Kidney (tissue), 14 donors: ENCODE results near the gene UGT1A10. TPM values are rescaled to one million over a fixed set of nuclear protein-coding genes. Genes with fewer than 3 reads are reported as not detected.
A peak's percentile ranks its signal among the peaks of the same experiment; 100 is the strongest.

ENCODE experiments used
- DNase-seq, 5 donors: peaks; one replicate each; pipeline ENCODE4 v3.0.0-alpha.2; 2013 to 2020
- FAIRE-seq: peaks from 2 replicates; lab custom pipeline; 2012; peaks lifted over from hg19 to GRCh38; lab: Jason Lieb, UNC
- H3K27ac ChIP-seq, 2 donors: one replicate each; pipeline ENCODE4 v1.7.0; 2013; ENCODE audit warnings: low read depth in 2 of 2, low read length in 2 of 2, inconsistent platforms in 1 of 2
- H3K27me3 ChIP-seq: one replicate; pipeline ENCODE4 v1.7.1; 2013; ENCODE audit warnings: low read length, inconsistent platforms; ENCODE audit not compliant: control insufficient read depth, insufficient read depth
- H3K36me3 ChIP-seq, 3 donors: one replicate each; pipeline versions ENCODE4 v1.7.0 to v1.7.1; 2013; ENCODE audit warnings: low read length in 3 of 3, control low read depth in 1 of 3, inconsistent platforms in 1 of 3; ENCODE audit not compliant: insufficient read depth in 3 of 3, control insufficient read depth in 2 of 3
- H3K4me1 ChIP-seq, 3 donors: one replicate each; pipeline versions ENCODE4 v1.7.0 to v1.7.1; 2013; ENCODE audit warnings: low read length in 3 of 3, inconsistent platforms in 1 of 3, low read depth in 1 of 3; ENCODE audit not compliant: control insufficient read depth in 2 of 3, insufficient read depth in 2 of 3
- H3K4me3 ChIP-seq, 3 donors: one replicate each; pipeline versions ENCODE4 v1.7.0 to v1.8.1; 2013; ENCODE audit warnings: low read length in 3 of 3, control low read depth in 1 of 3, inconsistent platforms in 1 of 3
- H3K9ac ChIP-seq, 3 donors: one replicate each; pipeline versions ENCODE4 v1.7.0 to v1.7.1; 2013; ENCODE audit warnings: low read length in 3 of 3, control low read depth in 1 of 3, inconsistent platforms in 1 of 3
- H3K9me3 ChIP-seq, 3 donors: one replicate each; pipeline versions ENCODE4 v1.7.0 to v1.7.1; 2013; ENCODE audit warnings: low read length in 3 of 3, control low read depth in 1 of 3, inconsistent platforms in 1 of 3; ENCODE audit not compliant: control insufficient read depth in 2 of 3, insufficient read depth in 1 of 3
- intact Hi-C: fragments of 100-400 bp; cut with DNase I; formaldehyde crosslinking; loops from one replicate; pipeline ENCODE4 v1.11.1; 2022
- polyA plus RNA-seq: library from polyadenylated mRNA; stranded (reverse); fragments of 350-450 nt; fragmentation: Illumina TruSeq; extraction: RNeasy Lipid Tissue Mini Kit (QIAGEN cat#74804); gene quantifications from one replicate; pipeline ENCODE4 v1.2.3, GENCODE V29; 2014; ENCODE audit warnings: low read depth, low replicate concordance; ENCODE audit not compliant: insufficient read depth
- total RNA-seq: library from RNA; stranded (reverse); fragmentation: NEBNext Ultra II Directional; extraction: Animal tissue kit (Norgen Biotek cat#: 25700); gene quantifications from one replicate; pipeline ENCODE4 v1.2.1, GENCODE V29; 2021
- TF ChIP-seq, protein P1 (sequence below): IDR thresholded peaks from 3 replicates; pipeline ENCODE4 v1.5.1; 2012; ENCODE audit warnings: mild to moderate bottlenecking, moderate library complexity, borderline replicate concordance; ENCODE audit not compliant: insufficient read depth; ENCODE audit errors: extremely low read depth
- donor health status: control.
- donor health status: control.
- donor health status: control.
- donor health status: control.
- donor health status: control.
- donor health status: DM: yes; HTN: yes; CAD: no.
- donor health status: Normal renal cell carcinoma (clear cell type).

Gene UGT1A10
- total and polyA plus RNA-seq, 2 donors from 2014 or later, result 6.6 TPM; not detected in 1

DNA sequence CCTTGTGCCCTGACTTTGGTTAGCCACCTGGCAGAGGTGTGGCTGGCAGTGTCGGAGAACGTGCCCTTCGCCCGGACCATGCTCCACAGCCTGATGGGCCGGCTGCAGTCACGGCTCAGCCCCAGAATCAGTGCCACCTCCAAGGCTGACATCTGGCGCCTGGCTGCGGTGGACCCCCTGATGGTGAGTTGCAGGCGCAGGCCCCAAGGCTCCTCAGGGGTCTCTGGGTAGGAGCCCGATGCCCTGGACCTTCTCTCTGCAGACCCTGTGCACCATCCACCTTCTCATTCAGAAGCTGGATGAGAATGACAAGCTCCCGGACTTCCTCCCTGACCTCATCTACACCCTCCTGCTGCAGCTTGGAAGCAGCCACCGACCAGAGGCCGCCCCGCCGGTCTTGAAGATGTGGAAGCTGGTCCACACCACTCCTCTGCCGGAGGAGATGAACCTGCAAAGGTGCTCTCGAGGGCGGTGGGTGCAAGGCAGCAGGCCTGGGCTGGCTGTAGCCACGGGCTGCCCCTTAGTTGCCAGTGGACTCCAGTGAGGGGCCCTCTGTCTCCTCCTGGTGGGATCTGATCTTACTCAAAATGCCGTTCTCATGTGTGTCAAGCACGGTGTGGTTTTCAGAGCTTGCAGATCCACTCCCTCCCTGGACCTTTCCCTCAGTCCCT lies 186.0 kb downstream of the UGT1A10 start:
- TF ChIP-seq, protein P1, sequence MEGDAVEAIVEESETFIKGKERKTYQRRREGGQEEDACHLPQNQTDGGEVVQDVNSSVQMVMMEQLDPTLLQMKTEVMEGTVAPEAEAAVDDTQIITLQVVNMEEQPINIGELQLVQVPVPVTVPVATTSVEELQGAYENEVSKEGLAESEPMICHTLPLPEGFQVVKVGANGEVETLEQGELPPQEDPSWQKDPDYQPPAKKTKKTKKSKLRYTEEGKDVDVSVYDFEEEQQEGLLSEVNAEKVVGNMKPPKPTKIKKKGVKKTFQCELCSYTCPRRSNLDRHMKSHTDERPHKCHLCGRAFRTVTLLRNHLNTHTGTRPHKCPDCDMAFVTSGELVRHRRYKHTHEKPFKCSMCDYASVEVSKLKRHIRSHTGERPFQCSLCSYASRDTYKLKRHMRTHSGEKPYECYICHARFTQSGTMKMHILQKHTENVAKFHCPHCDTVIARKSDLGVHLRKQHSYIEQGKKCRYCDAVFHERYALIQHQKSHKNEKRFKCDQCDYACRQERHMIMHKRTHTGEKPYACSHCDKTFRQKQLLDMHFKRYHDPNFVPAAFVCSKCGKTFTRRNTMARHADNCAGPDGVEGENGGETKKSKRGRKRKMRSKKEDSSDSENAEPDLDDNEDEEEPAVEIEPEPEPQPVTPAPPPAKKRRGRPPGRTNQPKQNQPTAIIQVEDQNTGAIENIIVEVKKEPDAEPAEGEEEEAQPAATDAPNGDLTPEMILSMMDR, result no peak
- no peak for FAIRE-seq
- no peak overlapping the region for H3K27ac ChIP-seq
- no peaks in the 10 kb centered on the region for H3K27me3 ChIP-seq
- H3K36me3 ChIP-seq, result no peaks in the 10 kb centered on the region
- no peak overlapping the region for H3K9ac ChIP-seq
- no peak overlapping the region for H3K4me3 ChIP-seq
- no peaks in the 10 kb centered on the region for H3K9me3 ChIP-seq
- peak in 1 of 5 donors; percentile 68 for DNase-seq
- no peaks in the 10 kb centered on the region for H3K4me1 ChIP-seq
- intact Hi-C loops, result no loop called here

Other genes starting within 250 kb of the UGT1A10 start
- gene USP40, start 69.7 kb upstream of the UGT1A10 start, total RNA-seq, result 51.6 TPM
- 28.5 TPM for gene USP40, start 69.7 kb upstream of the UGT1A10 start, polyA plus RNA-seq
- not detected for gene UGT1A8, start 18.8 kb upstream of the UGT1A10 start, total RNA-seq
- 30.0 TPM for gene UGT1A8, start 18.8 kb upstream of the UGT1A10 start, polyA plus RNA-seq
- 1.4 TPM for gene UGT1A9, start 35.5 kb downstream of the UGT1A10 start, total RNA-seq
- 414 TPM for gene UGT1A9, start 35.5 kb downstream of the UGT1A10 start, polyA plus RNA-seq
- gene UGT1A7, start 45.5 kb downstream of the UGT1A10 start, total RNA-seq, result 0.35 TPM
- 1.3 TPM for gene UGT1A7, start 45.5 kb downstream of the UGT1A10 start, polyA plus RNA-seq
- gene UGT1A6, start 56.4 kb downstream of the UGT1A10 start, total RNA-seq, result 43.7 TPM
- gene UGT1A6, start 56.4 kb downstream of the UGT1A10 start, polyA plus RNA-seq, result 110 TPM
- gene UGT1A5, start 76.5 kb downstream of the UGT1A10 start, total RNA-seq, result 2.1 TPM
- not detected for gene UGT1A5, start 76.5 kb downstream of the UGT1A10 start, polyA plus RNA-seq
- 1.1 TPM for gene UGT1A4, start 82.3 kb downstream of the UGT1A10 start, total RNA-seq
- gene UGT1A4, start 82.3 kb downstream of the UGT1A10 start, polyA plus RNA-seq, result 0.84 TPM
- 0.57 TPM for gene UGT1A3, start 92.6 kb downstream of the UGT1A10 start, total RNA-seq
- 0.47 TPM for gene UGT1A3, start 92.6 kb downstream of the UGT1A10 start, polyA plus RNA-seq
- 1.4 TPM for gene UGT1A1, start 123.8 kb downstream of the UGT1A10 start, total RNA-seq
- gene UGT1A1, start 123.8 kb downstream of the UGT1A10 start, polyA plus RNA-seq, result 3.6 TPM
- gene MROH2A, start 141.9 kb downstream of the UGT1A10 start, total RNA-seq, result not detected
- 1.8 TPM for gene MROH2A, start 141.9 kb downstream of the UGT1A10 start, polyA plus RNA-seq
- 0.94 TPM for gene HJURP, start 218.1 kb downstream of the UGT1A10 start, total RNA-seq
- not detected for gene HJURP, start 218.1 kb downstream of the UGT1A10 start, polyA plus RNA-seq